ENCODE measurements around the gene PIGH. TPM values are rescaled to one million over a fixed set of nuclear protein-coding genes. Genes with fewer than 3 reads are reported as not detected.

The PIGH gene
- total RNA-seq, 1 donor from 2014 or later: 41.5 TPM

GRCh38 chr14:67575684-67576083, 24.4 kb downstream of the PIGH start:
- DNase-seq (ENCODE audit: low spot score): peak; percentile 78

DNA sequence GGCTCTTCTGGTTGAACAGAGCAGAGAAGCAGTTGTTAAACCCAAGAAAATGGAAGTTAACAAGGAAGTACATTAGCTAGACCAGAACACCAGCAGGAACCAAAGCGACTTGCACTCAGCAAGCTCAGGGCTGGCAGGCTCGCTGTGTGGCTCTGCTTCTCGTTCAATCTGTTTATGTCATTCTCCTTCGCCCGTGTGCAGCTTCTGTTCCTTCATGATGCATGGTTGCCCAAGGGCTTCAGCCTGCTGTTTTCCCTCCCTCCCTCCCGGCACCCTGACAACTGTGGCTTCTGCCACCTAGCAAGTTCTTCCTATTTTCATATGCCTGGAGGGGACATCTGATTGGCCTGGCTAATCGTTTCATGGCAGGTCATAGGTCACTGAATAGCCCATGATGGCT, 25.3 kb downstream of the PIGH start:
- DNase-seq (ENCODE audit: low spot score): no peak

DNA sequence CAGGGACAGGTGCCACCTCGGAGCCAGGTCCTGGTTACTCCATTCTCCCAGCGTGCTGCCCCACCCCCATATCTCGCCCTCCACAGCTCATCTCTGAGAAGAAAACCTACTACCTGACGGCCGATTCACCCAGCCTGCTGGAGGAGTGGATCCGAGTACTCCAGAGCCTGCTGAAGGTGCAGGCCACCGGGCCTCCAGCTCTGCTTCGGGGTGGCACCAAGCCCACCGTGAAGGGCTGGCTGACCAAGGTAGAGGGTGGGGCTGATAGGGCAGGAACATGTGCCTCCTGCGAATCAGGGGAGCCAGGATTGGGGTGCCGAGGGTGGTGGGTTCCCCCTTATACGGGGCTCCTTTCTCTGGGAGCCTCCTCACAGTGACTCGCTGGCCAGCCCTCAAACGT, 25.9 kb downstream of the PIGH start:
- no peak for DNase-seq (ENCODE audit: low spot score)

- no peak for DNase-seq (ENCODE audit: low spot score)
Observed at GRCh38 chr14:67573228-67574010, 26.6 kb downstream of the PIGH start.

GRCh38 chr14:67572608-67573007, 27.5 kb downstream of the PIGH start:
- DNase-seq (ENCODE audit: low spot score): no peak

- no peak for DNase-seq (ENCODE audit: low spot score)
Observed at GRCh38 chr14:67571991-67572323, 28.1 kb downstream of the PIGH start.

- DNase-seq (ENCODE audit: low spot score): peak; percentile 62
Observed at GRCh38 chr14:67571275-67571990, 28.6 kb downstream of the PIGH start.

DNA sequence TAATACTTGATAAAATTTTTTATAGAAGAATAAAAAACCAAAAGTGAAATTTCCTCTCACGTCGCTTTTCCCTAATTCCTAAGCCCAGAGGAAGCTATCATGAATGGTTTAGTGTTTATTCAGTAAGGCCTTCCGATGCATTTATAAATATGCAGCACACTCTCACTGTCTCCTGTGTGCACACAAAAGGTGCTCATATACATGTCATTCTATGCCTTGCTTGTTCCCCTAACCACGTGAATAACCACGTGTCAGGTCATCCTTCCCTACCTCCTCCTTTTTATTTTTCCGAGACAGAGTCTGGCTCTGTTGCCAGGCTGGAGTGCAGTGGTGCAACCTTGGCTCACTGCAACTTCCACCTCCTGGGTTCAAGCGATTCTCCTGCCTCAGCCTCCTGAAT, 29.6 kb downstream of the PIGH start:
- no peak for DNase-seq (ENCODE audit: low spot score)

- DNase-seq (ENCODE audit: low spot score): no peak
Observed at GRCh38 chr14:67569651-67570290, 30.3 kb downstream of the PIGH start.

- no peak for DNase-seq (ENCODE audit: low spot score)
Observed at GRCh38 chr14:67569011-67569650, 30.9 kb downstream of the PIGH start.

GRCh38 chr14:67567654-67568053, 32.4 kb downstream of the PIGH start:
- no peak for DNase-seq (ENCODE audit: low spot score)

DNA sequence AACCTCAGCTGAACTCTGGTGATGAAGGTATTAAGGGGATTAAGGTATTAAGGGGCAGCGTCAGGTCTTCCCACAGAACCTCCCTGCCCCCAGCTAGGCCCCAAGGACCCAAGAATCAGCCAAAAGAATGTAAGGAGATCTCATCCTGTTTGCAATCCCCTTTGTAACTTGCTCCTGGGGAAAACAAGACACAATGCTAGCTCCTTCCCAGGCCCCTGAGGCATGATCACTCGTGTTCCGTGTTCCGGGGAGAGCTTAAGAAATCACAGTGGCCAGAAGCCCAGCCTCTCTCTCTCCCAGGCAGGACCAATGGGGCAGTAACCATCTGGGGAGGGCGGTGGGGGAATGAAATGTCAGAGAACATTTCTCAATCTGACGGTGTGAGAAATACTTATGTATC, 33.2 kb downstream of the PIGH start:
- no peak for DNase-seq (ENCODE audit: low spot score)

DNA sequence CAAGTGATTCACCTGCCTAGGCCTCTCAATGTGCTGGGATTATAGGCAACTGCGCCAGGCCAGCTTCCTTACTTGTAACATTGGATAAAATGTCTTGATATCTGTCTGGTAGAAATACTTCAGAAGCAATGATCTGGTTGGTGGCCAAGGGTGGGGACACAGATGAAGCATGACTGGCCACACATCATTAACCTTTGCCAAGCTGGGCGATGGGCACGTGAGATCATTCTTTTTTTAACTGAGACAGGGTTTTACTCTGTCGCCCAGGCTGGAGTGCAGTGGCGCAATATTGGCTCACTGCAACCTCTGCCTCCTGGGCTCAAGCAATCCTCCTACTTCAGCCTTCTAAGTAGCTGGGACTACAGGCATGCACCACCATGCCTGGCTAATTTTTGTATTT, 35.8 kb downstream of the PIGH start:
- no peak for DNase-seq (ENCODE audit: low spot score)

- DNase-seq (ENCODE audit: low spot score): no peak
Observed at GRCh38 chr14:67562776-67563150, 37.3 kb downstream of the PIGH start.

GRCh38 chr14:67562025-67562775, 37.9 kb downstream of the PIGH start:
- no peak for DNase-seq (ENCODE audit: low spot score)

- no peak for DNase-seq (ENCODE audit: low spot score)
Observed at GRCh38 chr14:67559639-67560038, 40.4 kb downstream of the PIGH start.

- DNase-seq (ENCODE audit: low spot score): no peak
Observed at GRCh38 chr14:67557656-67558055, 42.4 kb downstream of the PIGH start.

- DNase-seq (ENCODE audit: low spot score): no peak
Observed at GRCh38 chr14:67557118-67557517, 43.0 kb downstream of the PIGH start.

DNA sequence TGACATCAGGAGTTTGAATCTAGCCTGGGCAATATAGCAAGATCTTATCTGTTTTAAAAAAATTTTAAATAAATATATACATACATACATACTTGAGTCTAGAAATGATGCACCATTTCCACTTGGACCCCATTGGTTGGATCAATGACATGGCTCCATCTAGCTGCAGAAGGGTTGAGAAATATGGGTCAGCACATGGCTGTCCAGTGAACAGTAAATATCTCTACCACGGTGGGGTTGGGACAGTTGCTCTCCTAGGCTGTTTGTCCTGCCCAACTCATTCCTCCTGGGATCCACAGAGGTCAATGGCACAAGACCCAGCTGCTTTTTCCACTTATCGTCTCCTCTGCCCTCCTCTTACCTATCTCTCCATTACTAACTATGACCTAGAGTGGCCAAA, 43.4 kb downstream of the PIGH start:
- no peak for DNase-seq (ENCODE audit: low spot score)

DNA sequence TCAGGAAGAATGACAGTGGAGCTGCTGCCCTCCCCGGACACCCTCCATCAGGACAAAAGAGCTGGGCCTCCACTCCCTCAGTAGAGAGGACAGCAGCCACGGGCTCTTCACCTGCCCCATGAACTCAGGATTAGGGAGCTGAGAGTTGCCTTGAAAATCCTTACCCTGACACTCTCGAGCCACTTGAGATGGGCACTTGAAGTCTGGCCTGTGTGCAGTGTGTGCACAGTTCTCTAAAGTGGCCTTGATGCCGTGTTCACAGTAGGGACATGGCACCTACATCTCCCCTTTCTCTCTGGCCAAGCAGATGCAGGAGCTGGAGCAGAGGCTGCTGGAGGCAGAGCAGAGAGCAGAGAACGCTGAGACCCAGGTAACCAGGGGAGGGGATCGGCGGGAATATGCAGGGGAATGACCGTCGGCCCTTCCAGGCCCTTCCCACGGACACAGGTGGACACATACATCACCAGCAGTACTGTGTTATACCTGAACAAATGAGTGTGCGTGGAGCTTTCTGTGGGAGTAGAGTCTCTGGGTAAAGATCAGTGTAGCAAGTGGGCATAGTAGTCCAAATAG, 44.5 kb downstream of the PIGH start:
- DNase-seq (ENCODE audit: low spot score): no peak

GRCh38 chr14:67554341-67554740, 45.7 kb downstream of the PIGH start:
- DNase-seq (ENCODE audit: low spot score): no peak

GRCh38 chr14:67553547-67553946, 46.5 kb downstream of the PIGH start:
- DNase-seq (ENCODE audit: low spot score): no peak

Data from mucosa of gallbladder (tissue), 1 donor.